Measurements from ENCODE around the gene OXLD1. TPM values are rescaled to one million over a fixed set of nuclear protein-coding genes. Genes with fewer than 3 reads are reported as not detected.
"Not testable (repeated sequence)": the region's sequence is repeated elsewhere in the genome, so short reads cannot be mapped to it uniquely, and the experiment has no call there.

The OXLD1 gene
- total RNA-seq, 4 donors from 2014 or later: 3.2 to 56.1 (median 20.3) TPM

DNA sequence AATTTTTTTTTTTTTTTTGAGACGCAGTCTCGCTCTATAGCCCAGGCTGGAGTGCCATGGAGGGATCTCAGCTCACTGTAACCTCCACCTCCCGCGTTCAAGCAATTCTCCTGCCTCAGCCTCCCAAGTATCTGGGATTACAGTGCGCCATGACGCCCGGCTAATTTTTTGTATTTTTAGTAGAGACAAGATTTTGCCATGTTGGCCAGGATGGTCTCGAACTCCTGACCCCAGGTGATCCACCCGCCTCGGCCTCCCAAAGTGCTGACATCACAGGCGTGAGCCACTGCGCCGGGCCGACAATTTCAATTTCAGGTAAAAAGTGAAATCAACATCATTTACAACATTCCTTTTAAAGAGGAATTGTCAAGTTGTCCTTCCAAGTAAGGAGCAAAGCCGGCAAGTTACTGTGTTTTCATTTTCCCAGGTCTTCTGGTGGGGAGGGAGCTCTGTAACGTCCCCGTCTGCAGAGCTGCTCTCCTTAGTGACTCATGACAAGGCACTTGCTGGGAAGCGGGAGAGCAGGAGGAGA, 30.4 kb downstream of the OXLD1 start:
- Histone ChIP-seq H3K4me1 (peaks cover 0 to 13% of the 10 kb centered on the region in 2 donors), H3K9me3 (no peaks in the 10 kb centered on the region), H3K4me3 (peak overlapping the region; percentile 77 to 95), H3K36me3 (no peaks in the 10 kb centered on the region), H3K27ac (peak overlapping the region; percentile 81), H3K27me3 (no peaks in the 10 kb centered on the region)
- no peak for DNase-seq
- intact Hi-C loops (cut with DNase I; ENCODE audit: low total_unique reads): no loop called here
- TF ChIP-seq POLR2A (IDR thresholded peaks at IDR 0.05): no peak
- TF ChIP-seq, protein P1, sequence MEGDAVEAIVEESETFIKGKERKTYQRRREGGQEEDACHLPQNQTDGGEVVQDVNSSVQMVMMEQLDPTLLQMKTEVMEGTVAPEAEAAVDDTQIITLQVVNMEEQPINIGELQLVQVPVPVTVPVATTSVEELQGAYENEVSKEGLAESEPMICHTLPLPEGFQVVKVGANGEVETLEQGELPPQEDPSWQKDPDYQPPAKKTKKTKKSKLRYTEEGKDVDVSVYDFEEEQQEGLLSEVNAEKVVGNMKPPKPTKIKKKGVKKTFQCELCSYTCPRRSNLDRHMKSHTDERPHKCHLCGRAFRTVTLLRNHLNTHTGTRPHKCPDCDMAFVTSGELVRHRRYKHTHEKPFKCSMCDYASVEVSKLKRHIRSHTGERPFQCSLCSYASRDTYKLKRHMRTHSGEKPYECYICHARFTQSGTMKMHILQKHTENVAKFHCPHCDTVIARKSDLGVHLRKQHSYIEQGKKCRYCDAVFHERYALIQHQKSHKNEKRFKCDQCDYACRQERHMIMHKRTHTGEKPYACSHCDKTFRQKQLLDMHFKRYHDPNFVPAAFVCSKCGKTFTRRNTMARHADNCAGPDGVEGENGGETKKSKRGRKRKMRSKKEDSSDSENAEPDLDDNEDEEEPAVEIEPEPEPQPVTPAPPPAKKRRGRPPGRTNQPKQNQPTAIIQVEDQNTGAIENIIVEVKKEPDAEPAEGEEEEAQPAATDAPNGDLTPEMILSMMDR (IDR thresholded peaks at IDR 0.05): no peak

DNA sequence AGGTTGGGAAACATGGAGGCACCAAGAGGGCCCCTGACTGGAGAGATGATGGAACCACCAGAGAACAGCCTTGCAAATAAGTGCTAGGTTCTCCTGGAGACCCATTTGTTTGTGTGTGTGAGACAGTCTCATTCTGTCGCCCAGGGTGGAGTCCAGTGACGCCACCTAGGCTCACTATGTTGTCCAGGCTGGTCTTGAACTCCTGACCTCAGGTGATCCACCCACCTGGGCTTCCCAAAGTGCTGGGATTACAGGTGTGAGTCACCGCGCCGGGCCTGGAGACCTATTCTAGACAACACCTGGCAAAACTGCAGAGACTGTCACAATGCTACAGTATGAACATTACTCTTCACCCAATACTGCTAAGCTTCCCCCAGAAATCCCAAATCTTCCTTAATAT, 31.0 kb downstream of the OXLD1 start:
- Histone ChIP-seq H3K27ac (no peak overlapping the region), H3K27me3 (no peaks in the 10 kb centered on the region), H3K4me3 (peak overlapping the region in 1 of 2 donors; percentile 95), H3K36me3 (no peaks in the 10 kb centered on the region), H3K9me3 (no peaks in the 10 kb centered on the region), H3K4me1 (peaks cover 0 to 13% of the 10 kb centered on the region in 2 donors)
- intact Hi-C loops (cut with DNase I; ENCODE audit: low total_unique reads): no loop called here
- TF ChIP-seq, protein P1 (IDR thresholded peaks at IDR 0.05): no peak
- TF ChIP-seq POLR2A (IDR thresholded peaks at IDR 0.05): no peak
- no peak for DNase-seq

DNA sequence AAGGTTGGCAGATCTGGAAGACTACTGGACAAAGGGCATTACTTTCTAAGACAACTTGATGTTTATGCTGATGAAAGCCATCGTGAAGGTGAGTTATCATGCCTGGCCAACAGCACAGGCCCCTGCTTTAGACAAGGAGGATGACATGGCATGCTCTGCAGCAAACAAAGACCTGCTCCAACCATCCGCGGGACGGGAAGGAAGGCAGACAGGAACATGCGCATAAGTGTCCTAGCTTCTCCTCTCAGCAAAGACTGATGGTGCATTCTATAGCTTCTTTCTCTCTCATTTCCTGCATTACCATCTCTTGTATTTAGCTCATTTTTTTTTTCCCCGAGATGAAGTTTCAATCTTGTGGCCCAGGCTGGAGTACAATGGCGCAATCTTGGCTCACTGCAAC, 34.9 kb downstream of the OXLD1 start:
- DNase-seq: no peak
- Histone ChIP-seq H3K27ac (no peak overlapping the region), H3K9me3 (no peaks in the 10 kb centered on the region), H3K4me3 (no peak overlapping the region), H3K36me3 (no peaks in the 10 kb centered on the region), H3K27me3 (no peaks in the 10 kb centered on the region), H3K4me1 (peaks cover 0 to 13% of the 10 kb centered on the region in 2 donors)
- intact Hi-C loops (cut with DNase I; ENCODE audit: low total_unique reads): no loop called here
- no peak for TF ChIP-seq POLR2A (IDR thresholded peaks at IDR 0.05)
- TF ChIP-seq, protein P1 (IDR thresholded peaks at IDR 0.05): no peak

DNA sequence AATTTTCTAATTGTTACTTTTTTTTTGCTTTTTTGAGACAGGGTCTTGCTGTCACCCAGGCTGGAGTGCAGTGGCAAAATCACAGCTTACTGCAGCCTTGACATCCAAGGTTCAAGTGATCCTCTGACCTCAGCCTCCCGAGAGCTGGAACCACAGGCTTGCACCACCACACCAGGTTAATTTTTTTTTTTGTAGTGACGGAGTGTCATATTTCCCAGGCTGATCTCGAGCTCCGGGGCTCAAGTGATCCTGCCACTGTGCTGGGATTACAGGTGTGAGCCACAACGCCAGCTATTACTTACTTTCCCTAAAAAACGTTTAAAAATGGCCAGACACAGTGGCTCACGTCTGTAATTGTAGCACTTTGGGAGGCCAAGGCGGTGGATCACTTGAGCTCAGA, 36.1 kb downstream of the OXLD1 start:
- H3K36me3 ChIP-seq: no peaks in the 10 kb centered on the region
- H3K9me3 ChIP-seq: no peaks in the 10 kb centered on the region
- no peak for TF ChIP-seq POLR2A (IDR thresholded peaks at IDR 0.05)
- TF ChIP-seq, protein P1 (IDR thresholded peaks at IDR 0.05): no peak
- no peak overlapping the region for H3K27ac ChIP-seq
- peaks cover 0 to 8% of the 10 kb centered on the region in 2 donors for H3K4me1 ChIP-seq
- DNase-seq: no peak
- H3K27me3 ChIP-seq: no peaks in the 10 kb centered on the region
- intact Hi-C loops (cut with DNase I; ENCODE audit: low total_unique reads): no loop called here
- no peak overlapping the region for H3K4me3 ChIP-seq

DNA sequence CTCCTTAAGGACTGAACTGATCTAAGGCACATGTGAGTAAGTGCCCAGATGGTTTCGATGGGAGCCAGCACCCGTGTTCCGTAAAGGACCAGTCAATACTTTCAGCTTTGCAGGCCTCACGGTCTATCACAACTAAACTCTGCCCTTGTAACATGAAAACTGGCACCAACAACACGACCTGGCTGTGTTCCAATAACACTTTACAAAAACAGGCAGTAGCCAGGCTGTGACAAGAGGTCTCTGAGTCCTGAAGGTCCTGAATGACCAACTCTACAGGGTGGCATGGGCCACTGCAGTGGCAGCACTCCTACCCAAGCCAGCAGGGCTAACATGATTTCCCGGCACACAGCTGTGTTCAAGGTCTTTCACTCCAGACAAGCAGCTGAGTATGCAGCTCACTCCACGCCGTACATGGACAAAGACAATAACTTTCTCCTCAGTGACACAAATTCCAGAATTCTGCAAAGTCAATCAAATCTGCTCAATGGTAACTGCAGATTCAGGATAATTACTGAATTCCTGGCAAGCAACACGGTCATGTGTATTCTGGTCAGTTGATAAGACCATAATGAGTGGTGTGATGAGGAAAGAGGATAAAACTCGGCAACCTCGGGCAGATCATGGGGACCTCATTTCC, 44.8 kb downstream of the OXLD1 start:
- Histone ChIP-seq H3K4me3 (no peak overlapping the region), H3K27ac (no peak overlapping the region), H3K4me1 (no peaks in the 10 kb centered on the region), H3K36me3 (no peaks in the 10 kb centered on the region), H3K27me3 (no peaks in the 10 kb centered on the region), H3K9me3 (no peaks in the 10 kb centered on the region)
- TF ChIP-seq, protein P1 (IDR thresholded peaks at IDR 0.05): no peak
- no peak for TF ChIP-seq POLR2A (IDR thresholded peaks at IDR 0.05)
- DNase-seq: no peak
- intact Hi-C loops (cut with DNase I; ENCODE audit: low total_unique reads): no loop called here

DNA sequence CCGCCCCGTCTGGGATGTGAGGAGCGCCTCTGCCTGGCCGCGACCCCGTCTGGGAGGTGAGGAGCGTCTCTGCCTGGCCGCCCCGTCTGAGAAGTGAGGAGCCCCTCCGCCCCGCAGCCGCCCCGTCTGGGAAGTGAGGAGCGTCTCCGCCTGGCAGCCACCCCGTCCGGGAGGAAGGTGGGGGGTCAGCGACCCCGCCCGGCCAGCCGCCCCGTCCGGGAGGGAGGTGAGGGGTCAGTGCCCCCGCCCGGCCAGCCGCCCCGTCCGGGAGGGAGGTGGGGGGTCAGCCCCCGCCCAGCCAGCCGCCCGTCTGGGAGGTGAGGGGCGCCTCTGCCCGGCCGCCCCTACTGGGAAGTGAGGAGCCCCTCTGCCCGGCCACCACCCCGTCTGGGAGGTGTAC, 48.1 kb downstream of the OXLD1 start:
- H3K9me3 ChIP-seq; H3K27me3 ChIP-seq; H3K4me3 ChIP-seq; DNase-seq; H3K4me1 ChIP-seq; H3K36me3 ChIP-seq; intact Hi-C loops (cut with DNase I; ENCODE audit: low total_unique reads); H3K27ac ChIP-seq: not testable (repeated sequence)

Data from uterus (tissue), 4 donors.